T-helper 2 cell treated with Interferon-gamma antibody and Interleukin-4, amounts not matched to agents 5 μg/mL and 100 μg/mL, for 36 hours (primary cell): ENCODE measurements around the gene ST6GALNAC1.
A peak's percentile ranks its signal among the peaks of the same experiment; 100 is the strongest.

Experiments
- DNase-seq: peaks from one replicate; pipeline ENCODE4 v3.0.0; 2021; ENCODE audit warnings: low spot score
- H3K27ac Mint-ChIP-seq: one replicate; pipeline ENCODE4 v1.8.0; 2021; ENCODE audit warnings: mild to moderate bottlenecking, mixed read lengths
- H3K27me3 Mint-ChIP-seq: one replicate; pipeline ENCODE4 v1.8.0; 2021; ENCODE audit warnings: low read depth, mixed read lengths
- H3K36me3 Mint-ChIP-seq: one replicate; pipeline ENCODE4 v1.8.0; 2021; ENCODE audit warnings: low read depth, mixed read lengths
- H3K4me1 Mint-ChIP-seq: one replicate; pipeline ENCODE4 v1.8.0; 2021; ENCODE audit warnings: low read depth, mixed read lengths
- H3K4me3 Mint-ChIP-seq: one replicate; pipeline ENCODE4 v1.8.0; 2022; ENCODE audit warnings: mild to moderate bottlenecking, moderate library complexity, mixed read lengths
- H3K9me3 Mint-ChIP-seq: one replicate; pipeline ENCODE4 v1.8.0; 2021; ENCODE audit warnings: mixed read lengths

ST6GALNAC1 gene

DNA sequence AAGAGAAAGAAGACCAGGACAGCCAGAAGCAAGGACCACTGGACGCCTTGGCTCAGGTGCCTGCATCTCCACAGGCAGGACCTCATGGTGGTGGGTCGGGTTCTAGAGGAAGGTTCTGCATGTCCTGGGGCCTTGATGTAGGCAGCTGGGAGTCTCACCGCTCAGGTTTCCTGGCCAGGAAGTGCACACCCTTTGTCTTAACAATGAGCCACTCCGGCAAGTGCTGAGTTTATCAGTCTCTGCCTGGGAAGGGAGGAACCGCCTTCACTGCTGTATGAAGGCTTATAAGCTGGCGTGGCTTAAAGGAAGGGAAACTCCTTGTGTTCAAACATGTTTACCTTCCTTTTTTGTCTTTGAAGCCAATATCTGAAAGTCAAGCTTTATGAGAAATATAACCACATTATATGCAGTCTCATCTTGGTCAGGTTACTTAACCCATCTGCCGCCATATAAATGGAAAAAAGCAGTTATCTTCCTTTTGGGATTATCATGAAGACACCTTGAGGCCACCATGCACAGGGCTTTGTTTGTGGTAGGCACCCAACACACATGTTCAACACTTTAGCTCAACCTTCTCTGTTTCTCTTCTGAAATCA lies at the start of gene ST6GALNAC1:
TSS of gene ST6GALNAC1 (minus strand) at position 205 of the 596 bp plus-strand sequence. CDS start at position 86, 119 bp downstream.
- H3K27ac Mint-ChIP-seq, result peak within 1 kb of the TSS; percentile 8
- H3K4me1 Mint-ChIP-seq, result peaks cover 10% of the 10 kb centered on the region
- H3K36me3 Mint-ChIP-seq, result no peaks in the 10 kb centered on the region
- peaks cover 10% of the 10 kb centered on the region for H3K9me3 Mint-ChIP-seq
- peak within 1 kb of the TSS; percentile 49 for H3K4me3 Mint-ChIP-seq
- DNase-seq, result no peak
- H3K27me3 Mint-ChIP-seq, result peaks cover 13% of the 10 kb centered on the region

DNA sequence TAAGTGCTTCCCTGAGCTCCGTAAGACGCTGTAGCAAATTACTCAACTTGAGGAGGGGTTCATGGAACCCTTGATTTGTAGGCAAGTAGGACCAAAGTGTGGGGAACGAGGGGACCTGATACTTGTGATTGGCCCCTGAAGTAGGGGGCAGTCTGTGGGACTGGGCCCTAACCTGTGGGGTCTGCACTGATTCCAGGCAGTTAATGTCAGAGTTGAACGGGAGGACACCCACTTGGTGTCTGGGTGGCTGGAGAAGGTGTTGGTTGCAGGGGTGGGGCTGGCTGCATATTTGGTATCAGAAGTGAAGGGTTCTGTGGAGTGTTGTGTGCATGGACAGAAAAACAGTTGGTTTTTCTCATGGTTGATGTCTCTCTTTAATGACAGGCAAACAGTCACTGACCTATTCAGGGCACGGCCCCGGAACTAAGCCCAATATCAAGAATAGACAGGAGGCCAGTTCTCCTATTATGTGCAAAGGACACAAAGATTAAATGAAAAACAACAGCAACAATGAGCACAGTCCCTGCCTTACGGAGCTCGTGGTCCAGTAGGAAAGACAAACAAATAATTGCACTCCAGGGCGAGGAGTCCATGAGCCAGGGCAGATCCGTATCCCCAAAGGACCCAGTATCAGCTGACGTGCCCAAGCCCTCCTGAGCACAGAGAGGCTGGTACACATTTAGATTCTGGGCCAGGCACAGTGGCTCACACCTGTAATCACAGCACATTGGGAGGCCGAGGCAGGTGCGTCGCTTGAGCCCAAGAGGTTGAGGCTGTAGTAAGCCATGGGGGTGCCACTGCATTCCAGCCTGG lies 48.0 kb upstream of the ST6GALNAC1 start:
- no peak for DNase-seq
- Mint-ChIP-seq H3K27me3 (no peaks in the 10 kb centered on the region), H3K9me3 (no peaks in the 10 kb centered on the region), H3K4me1 (peaks cover 4% of the 10 kb centered on the region), H3K27ac (no peak overlapping the region), H3K36me3 (no peaks in the 10 kb centered on the region), H3K4me3 (no peak overlapping the region)

DNA sequence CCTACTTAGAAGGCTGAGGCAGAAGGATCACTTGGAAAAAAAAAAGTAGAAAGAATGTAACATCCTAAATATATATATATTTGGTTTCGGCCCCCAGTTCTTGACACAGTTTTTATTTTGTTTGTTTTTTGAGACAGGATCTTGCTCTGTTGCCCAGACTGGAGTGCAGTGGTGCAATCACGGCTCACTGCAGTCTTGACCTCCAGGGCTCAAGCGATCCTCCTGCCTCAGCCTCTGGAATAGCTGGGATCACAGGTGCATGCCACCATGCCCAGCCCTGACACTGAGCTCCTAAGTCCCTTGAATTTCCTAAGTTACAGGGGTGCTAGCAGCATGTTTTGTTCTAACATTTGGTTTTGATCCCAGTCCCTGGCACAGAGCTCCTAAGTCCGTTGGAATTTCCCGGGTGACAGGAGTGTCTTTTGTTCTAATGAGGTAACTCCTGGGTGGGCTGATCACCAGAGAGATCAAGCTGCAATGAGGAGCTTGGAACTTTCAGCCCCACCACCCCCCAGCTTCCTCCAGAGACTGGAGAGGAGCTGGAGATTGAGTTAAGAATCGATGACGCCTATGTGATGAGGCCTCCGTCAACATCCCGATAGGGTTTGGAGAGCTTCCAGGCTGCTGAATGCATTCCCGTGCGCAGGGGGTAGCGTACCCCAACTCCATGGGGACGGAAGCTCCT lies 47.2 kb upstream of the ST6GALNAC1 start:
- Mint-ChIP-seq H3K4me1 (peaks cover 4% of the 10 kb centered on the region), H3K36me3 (no peaks in the 10 kb centered on the region), H3K4me3 (no peak overlapping the region), H3K9me3 (no peaks in the 10 kb centered on the region), H3K27ac (no peak overlapping the region), H3K27me3 (no peaks in the 10 kb centered on the region)
- no peak for DNase-seq

- Mint-ChIP-seq H3K27me3 (no peaks in the 10 kb centered on the region), H3K27ac (no peak overlapping the region), H3K4me1 (no peaks in the 10 kb centered on the region), H3K36me3 (no peaks in the 10 kb centered on the region), H3K4me3 (no peak overlapping the region), H3K9me3 (no peaks in the 10 kb centered on the region)
- DNase-seq, result no peak
Measured at GRCh38 chr17:76689859-76690258, 46.3 kb upstream of the ST6GALNAC1 start.

DNA sequence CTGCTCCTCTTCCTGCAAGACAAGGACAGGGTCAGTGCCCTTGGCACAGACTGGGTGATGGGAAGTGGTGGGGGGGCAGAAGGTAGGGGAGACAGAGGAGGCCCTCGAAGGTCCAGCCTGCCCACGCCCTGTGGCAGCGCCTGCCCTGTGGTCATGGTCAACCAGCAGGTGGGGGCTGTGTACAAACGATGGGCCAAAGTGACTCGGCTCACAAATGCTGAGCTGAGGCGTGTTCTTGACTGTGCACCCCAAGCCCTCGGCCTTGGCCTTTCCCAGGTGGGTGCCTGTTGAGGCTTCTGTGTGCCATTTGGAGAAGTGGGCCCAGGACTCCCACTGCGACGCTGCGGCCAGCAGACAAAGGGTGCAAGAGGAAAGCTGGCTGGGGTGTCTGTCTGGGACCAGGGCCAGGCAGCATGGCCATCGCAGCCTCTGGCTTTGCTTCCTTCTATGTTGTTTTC lies 44.6 kb upstream of the ST6GALNAC1 start:
- H3K27ac Mint-ChIP-seq, result no peak overlapping the region
- no peaks in the 10 kb centered on the region for H3K27me3 Mint-ChIP-seq

GRCh38 chr17:76687298-76688164 lies 44.0 kb upstream of the ST6GALNAC1 start:
- Mint-ChIP-seq H3K4me3 (no peak overlapping the region), H3K9me3 (no peaks in the 10 kb centered on the region), H3K36me3 (no peaks in the 10 kb centered on the region)

More for the DNA sequence above, 44.6 kb upstream of the ST6GALNAC1 start:
- H3K9me3 Mint-ChIP-seq, result no peaks in the 10 kb centered on the region
- H3K4me3 Mint-ChIP-seq, result no peak overlapping the region
- DNase-seq, result no peak
- H3K4me1 Mint-ChIP-seq, result no peaks in the 10 kb centered on the region
- H3K36me3 Mint-ChIP-seq, result no peaks in the 10 kb centered on the region

DNA sequence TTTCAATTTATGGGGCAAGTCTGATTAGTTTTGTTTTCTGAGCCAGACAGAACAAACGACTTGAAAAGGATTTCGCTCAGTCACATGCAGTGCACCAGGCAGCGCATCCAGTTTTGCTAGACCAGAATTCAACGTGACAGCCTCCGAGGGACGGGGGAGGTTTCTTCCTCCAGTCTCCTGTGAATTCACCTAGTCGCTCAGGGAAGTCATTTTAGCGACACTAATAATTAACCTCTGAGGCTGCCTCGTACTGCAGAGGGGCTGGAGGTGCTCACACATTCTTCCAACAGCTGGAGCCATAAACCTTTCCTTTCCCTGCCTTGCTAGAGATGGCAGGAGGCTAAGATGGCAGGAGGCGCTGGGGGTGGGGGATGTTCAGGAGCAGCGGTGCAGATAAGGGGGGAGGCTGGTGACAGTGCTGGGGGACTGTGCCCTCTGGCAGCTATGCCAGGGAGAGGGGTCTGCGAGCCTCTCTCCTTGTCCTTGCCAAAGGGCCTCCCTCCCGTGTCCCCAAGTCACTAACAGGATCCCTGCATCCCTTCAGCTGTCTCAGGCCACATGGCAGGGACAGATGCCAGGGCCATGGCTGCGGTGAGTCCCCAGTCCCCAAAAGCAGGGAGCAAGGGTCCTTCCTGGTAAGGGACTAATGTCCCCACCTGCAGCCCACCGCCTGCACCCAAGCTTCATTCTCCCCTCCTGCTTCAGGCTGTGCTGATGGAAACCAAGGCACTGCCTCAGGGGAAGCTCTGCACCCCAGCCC lies 43.2 kb upstream of the ST6GALNAC1 start:
- H3K4me1 Mint-ChIP-seq, result peaks cover 4% of the 10 kb centered on the region
- no peaks in the 10 kb centered on the region for H3K36me3 Mint-ChIP-seq
- no peak overlapping the region for H3K4me3 Mint-ChIP-seq
- H3K9me3 Mint-ChIP-seq, result no peaks in the 10 kb centered on the region
- no peak overlapping the region for H3K27ac Mint-ChIP-seq
- H3K27me3 Mint-ChIP-seq, result no peaks in the 10 kb centered on the region
- no peak for DNase-seq

More at GRCh38 chr17:76687298-76688164, 44.0 kb upstream of the ST6GALNAC1 start:
- H3K4me1 Mint-ChIP-seq, result no peaks in the 10 kb centered on the region
- no peak overlapping the region for H3K27ac Mint-ChIP-seq
- no peaks in the 10 kb centered on the region for H3K27me3 Mint-ChIP-seq
- no peak for DNase-seq

- H3K4me1 Mint-ChIP-seq, result peaks cover 4% of the 10 kb centered on the region
- H3K9me3 Mint-ChIP-seq, result no peaks in the 10 kb centered on the region
- H3K27ac Mint-ChIP-seq, result no peak overlapping the region
- no peaks in the 10 kb centered on the region for H3K36me3 Mint-ChIP-seq
- no peaks in the 10 kb centered on the region for H3K27me3 Mint-ChIP-seq
- no peak for DNase-seq
- no peak overlapping the region for H3K4me3 Mint-ChIP-seq
Measured at GRCh38 chr17:76685846-76686245, 42.3 kb upstream of the ST6GALNAC1 start.

GRCh38 chr17:76685366-76685765 lies 41.8 kb upstream of the ST6GALNAC1 start:
- DNase-seq, result no peak
- no peaks in the 10 kb centered on the region for H3K27me3 Mint-ChIP-seq
- no peak overlapping the region for H3K27ac Mint-ChIP-seq
- no peaks in the 10 kb centered on the region for H3K36me3 Mint-ChIP-seq
- no peak overlapping the region for H3K4me3 Mint-ChIP-seq
- H3K4me1 Mint-ChIP-seq, result peaks cover 4% of the 10 kb centered on the region
- no peaks in the 10 kb centered on the region for H3K9me3 Mint-ChIP-seq

- no peak for DNase-seq
- Mint-ChIP-seq H3K4me1 (peaks cover 6% of the 10 kb centered on the region), H3K36me3 (no peaks in the 10 kb centered on the region), H3K4me3 (no peak overlapping the region), H3K9me3 (no peaks in the 10 kb centered on the region), H3K27ac (no peak overlapping the region), H3K27me3 (peaks cover 1% of the 10 kb centered on the region)
Measured at GRCh38 chr17:76684756-76685155, 41.2 kb upstream of the ST6GALNAC1 start.

GRCh38 chr17:76683921-76684745 lies 40.6 kb upstream of the ST6GALNAC1 start:
- no peak for DNase-seq
- Mint-ChIP-seq H3K27ac (no peak overlapping the region), H3K36me3 (no peaks in the 10 kb centered on the region)

DNA sequence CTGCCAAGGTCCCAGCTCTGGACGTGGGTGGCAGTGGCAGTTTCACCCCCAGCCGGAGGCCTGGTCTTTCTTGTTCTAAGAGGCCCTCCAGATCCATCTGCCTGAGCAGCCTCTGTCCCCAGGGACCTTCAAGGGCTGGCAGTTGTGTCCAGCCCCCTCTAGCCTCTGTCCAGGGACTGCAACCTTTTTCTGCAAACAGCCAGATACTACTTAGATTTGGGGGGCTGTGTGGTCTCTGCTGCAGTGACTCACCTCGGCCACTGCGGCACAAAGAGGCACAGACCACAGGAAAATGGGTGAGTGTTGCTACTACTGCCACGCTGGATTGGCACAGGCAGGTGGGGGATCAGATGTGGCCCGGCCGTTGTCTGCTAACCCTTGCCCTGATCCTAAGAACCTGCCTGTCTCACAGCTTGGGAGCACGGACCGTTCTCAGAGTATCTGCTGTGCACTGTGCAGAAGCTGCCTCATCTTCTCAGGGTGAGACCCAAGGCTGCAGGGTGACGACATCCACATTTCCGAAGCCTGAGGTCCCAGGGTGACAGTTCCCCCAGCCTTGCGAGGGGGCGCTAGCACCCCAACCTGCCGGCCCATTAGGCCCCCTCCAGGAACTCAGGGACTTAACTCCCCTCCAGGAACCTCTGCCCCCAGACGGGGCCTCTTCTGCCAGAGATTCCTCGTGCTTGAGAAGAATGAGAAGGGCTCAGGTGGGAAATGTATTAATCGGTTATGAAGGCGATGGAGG lies 39.6 kb upstream of the ST6GALNAC1 start:
- DNase-seq, result no peak
- peaks cover 1% of the 10 kb centered on the region for H3K27me3 Mint-ChIP-seq
- H3K4me3 Mint-ChIP-seq, result no peak overlapping the region
- H3K4me1 Mint-ChIP-seq, result peaks cover 10% of the 10 kb centered on the region
- H3K9me3 Mint-ChIP-seq, result no peaks in the 10 kb centered on the region
- no peaks in the 10 kb centered on the region for H3K36me3 Mint-ChIP-seq
- H3K27ac Mint-ChIP-seq, result no peak overlapping the region

More at GRCh38 chr17:76683921-76684745, 40.6 kb upstream of the ST6GALNAC1 start:
- Mint-ChIP-seq H3K27me3 (peaks cover 1% of the 10 kb centered on the region), H3K4me3 (no peak overlapping the region), H3K4me1 (peaks cover 9% of the 10 kb centered on the region), H3K9me3 (no peaks in the 10 kb centered on the region)
